HG03432 (cell line): ENCODE results near the gene INPP5A.
"Not testable (repeated sequence)": the region's sequence is repeated elsewhere in the genome, so short reads cannot be mapped to it uniquely, and the experiment has no call there.

Source experiments
- ATAC-seq: cut with Tn5 transposase; IDR thresholded peaks from one replicate; pipeline ENCODE4 v1.9.1; 2021; ENCODE audit warnings: mild to moderate bottlenecking, moderate library complexity; ENCODE audit not compliant: unreplicated experiment

The INPP5A gene

GRCh38 chr10:132728321-132728720 is 190.7 kb downstream of the INPP5A start:
- no peak for ATAC-seq

- ATAC-seq: no peak
Observed at GRCh38 chr10:132728741-132729140, 191.2 kb downstream of the INPP5A start.

- ATAC-seq: no peak
Observed at GRCh38 chr10:132729810-132730572, 192.4 kb downstream of the INPP5A start.

GRCh38 chr10:132730573-132730953 is 193.0 kb downstream of the INPP5A start:
- no peak for ATAC-seq

DNA sequence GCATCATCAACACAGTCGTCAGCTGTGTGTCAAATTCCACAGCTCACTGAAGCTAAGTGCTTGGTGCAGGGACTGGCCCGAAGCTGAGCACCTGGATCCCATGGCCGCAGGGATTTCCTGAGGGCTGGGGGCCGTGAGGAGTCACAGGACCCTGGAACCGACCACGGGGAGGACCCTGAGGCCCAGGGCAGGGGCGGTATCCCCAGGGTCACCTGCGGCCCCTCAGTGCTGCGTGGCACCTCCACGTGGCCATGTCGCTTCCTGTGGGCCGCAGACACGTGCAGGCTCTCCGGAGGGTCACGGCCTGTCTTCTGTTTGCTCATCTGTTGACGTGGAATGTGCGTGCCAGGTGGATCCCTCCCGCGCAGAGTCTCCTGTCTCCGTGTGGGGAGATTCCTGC is 194.9 kb downstream of the INPP5A start:
- ATAC-seq: no peak

DNA sequence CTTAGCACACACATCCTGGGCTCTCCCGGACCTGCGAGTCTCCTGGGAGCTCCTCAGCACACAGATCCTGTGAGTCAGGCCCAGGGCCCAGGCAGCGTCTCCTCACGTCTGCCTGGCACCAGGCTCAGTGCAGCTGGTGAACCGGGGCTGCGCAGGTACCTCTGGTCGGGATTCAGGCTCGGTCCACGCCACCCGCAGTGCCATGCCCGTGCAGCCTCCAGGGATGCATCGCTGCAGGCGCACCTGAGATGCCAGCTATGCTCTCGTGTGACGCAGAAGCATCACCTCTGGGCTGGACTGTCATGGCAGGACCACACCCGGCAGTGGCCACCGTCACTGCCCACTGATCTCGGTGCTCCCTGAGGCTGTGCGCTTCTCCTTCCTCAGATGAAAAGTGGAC is 196.3 kb downstream of the INPP5A start:
- ATAC-seq: no peak

DNA sequence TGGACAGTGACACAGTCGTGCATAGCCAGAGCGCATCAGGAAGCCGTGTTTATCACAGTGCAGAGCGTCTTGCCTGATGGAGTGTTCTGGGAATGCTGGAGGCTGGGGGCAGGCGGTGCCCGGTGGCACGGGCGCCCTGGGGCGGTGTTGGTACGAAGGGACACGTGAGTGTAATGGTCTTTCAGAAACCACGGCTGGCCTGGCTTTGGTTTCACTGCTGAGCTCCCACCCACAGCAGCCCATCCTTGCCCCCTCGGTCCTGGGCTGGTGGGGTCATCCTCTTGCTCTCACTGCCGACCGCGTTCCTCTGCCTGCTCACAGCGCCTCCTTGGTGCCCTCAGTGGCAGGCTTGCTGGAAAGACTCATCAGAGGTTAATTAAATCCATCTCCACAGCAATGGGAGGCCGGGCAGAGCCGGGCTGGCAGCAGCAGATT is 197.8 kb downstream of the INPP5A start:
- no peak for ATAC-seq

DNA sequence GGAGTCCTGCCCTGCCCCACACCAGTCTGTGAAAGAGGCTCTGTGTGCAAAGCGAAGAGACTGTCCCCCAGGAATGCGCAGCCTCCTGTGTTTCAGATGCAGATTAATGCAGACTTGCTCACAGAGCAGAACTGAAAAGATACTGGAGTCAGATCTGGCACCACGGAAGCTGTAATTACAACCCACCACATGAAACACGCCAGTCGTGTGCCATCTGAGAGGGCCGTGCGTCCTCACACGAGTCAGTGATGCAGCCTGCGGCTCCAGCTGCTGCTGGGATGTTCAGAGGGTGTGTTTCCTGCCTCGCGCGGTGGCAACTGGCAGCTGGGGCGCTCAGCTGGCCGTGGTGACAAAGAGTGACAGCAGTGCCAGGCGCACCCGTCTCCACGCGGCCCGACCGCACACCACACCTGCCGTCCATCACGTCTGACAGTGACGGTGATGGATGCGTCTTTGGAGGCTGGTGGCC is 198.4 kb downstream of the INPP5A start:
- no peak for ATAC-seq

GRCh38 chr10:132737390-132738048 is 199.9 kb downstream of the INPP5A start:
- no peak for ATAC-seq

GRCh38 chr10:132738454-132739224 is 201.1 kb downstream of the INPP5A start:
- no peak for ATAC-seq

- ATAC-seq: no peak
Observed at GRCh38 chr10:132739225-132739613, 201.6 kb downstream of the INPP5A start.

DNA sequence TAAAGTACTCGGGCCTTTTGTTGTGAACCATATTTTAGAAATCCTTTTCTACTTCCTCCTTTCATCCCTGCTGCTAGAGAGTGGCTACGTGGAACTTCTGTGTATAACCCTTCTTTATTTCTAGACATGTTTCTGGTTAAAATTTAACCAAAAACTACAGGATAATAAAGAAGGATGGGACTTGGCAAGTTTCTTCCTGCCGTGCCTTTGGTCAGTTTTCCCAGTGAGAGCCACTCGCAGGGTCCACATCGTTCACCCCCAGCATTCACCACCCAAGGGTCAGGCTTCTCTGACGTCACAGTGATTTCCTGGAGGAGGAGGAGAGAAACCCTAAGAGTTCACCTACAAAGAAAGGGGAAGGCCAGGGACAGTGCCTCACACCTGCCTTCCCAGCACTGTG is 203.0 kb downstream of the INPP5A start:
- no peak for ATAC-seq

DNA sequence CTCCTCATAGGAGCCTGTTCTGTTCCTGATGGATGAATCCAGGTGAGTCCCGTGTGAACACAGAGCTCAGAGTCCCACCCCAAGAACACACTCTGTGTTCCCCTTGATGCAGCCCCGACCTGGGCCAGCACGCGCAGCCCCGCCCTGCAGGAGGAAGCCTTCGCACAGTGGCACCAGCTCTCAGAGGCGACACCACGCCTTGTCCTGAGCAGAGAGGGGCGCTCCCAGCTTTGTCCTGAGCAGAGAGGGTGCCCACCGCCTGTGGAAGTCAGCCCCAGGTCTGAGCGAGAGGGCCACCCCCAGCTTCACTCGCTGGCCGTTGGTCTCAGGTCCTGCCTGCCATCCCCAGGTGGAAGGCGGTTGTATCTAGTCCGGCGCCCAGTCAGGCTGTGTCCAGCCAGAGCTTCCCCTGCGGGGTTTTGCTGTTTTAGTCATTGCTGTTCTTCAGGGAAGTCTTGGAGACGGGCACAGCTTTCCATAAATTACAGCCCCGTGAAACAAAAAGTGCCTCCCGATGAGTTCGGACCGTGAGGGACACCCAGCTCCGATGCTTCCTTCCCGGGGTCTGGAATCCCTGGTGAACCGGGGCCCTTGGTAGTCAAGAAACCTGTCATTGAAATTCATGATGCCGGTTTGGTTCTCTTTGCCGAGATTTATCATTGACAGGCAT is 204.7 kb downstream of the INPP5A start:
- ATAC-seq: no peak

GRCh38 chr10:132742837-132743194 is 205.2 kb downstream of the INPP5A start:
- no peak for ATAC-seq

GRCh38 chr10:132743196-132743924 is 205.8 kb downstream of the INPP5A start:
- ATAC-seq: not testable (repeated sequence)

DNA sequence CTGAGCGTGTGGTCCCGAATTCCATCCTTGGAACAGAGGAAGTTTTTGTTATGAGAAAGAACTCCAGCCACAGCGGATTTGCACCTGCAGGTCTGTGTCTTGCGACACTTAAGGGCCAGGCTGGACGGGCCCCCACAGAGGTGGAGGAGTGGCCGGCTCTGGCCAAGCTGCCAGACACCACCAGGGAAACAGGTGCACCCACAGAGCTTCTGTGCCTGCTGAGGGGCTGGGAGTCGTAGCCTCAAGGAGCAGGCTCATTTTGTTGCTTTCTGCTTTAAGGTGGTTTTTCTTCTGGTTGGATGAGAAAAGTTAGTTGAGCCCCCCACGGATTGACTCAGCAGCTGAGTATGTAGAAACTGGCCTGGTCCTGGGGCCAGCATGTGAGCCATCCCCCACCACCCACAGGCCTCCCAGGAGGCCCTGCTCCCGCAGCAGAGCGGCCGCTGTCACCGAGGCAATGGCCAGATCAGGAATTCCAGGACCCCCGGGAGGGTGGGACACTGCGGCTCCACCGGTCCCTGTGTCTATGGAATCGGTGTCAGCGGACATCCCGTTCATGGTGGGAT is 206.4 kb downstream of the INPP5A start:
- ATAC-seq: no peak

- ATAC-seq: no peak
Observed at GRCh38 chr10:132744839-132745238, 207.3 kb downstream of the INPP5A start.

DNA sequence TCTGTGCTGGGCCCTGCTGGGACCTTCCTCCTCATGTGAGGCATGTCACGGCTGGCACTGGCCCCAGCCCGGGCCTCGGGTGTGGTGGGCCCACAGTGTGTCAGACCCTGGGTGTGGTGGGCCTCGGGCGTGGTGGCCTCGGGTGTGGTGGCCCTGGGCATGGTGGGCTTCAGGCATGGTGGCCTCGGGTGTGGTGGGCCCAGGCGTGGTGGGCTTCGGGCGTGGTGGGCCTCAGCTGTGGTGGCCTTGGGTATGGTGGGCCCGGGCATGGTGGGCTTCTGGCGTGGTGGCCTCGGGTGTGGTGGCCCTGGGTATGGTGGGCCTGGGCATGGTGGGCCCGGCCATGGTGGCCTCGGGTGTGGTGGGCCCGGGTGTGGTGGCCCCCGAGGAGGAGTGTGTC is 207.9 kb downstream of the INPP5A start:
- no peak for ATAC-seq

DNA sequence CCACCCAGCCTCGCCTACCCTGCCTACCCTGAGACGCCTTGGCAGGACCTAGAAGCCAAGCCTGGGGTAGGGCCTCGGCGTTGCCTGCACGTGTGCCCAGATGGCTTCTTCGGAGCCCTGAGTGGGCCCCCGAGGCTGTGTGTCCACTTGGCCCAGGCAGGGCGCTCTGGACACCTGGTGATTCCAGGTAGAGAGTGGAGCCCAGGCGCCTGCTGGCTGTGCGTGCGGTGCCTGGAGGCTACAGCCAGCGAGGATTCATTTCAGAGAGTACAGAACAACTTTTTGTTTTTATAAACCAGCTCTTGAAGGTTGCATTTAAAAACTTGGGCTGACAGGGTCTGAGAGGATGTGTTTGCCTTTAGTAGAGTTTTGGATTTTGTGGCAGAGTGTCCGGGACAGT is 208.4 kb downstream of the INPP5A start:
- no peak for ATAC-seq

GRCh38 chr10:132746386-132746785 is 208.8 kb downstream of the INPP5A start:
- no peak for ATAC-seq
